ENCODE results near the gene RGS7. TPM values are rescaled to one million over a fixed set of nuclear protein-coding genes. Genes with fewer than 3 reads are reported as not detected.

RGS7 gene
- total RNA-seq, 1 donor from 2014 or later, result 2.5 TPM

GRCh38 chr1:240820816-240821215 lies 536.2 kb downstream of the RGS7 start:
- H3K4me1 Mint-ChIP-seq (ENCODE audit: unreplicated experiment), result no peaks in the 10 kb centered on the region
- TF ChIP-seq CTCF (conservative IDR thresholded peaks at IDR 0.05), result no peak
- no peak overlapping the region for H3K27ac Mint-ChIP-seq
- no peak for DNase-seq (ENCODE audit: extremely low spot score, unreplicated experiment)
- H3K36me3 Mint-ChIP-seq, result no peaks in the 10 kb centered on the region
- H3K9me3 Mint-ChIP-seq, result peaks cover 6% of the 10 kb centered on the region
- H3K27me3 Mint-ChIP-seq, result no peaks in the 10 kb centered on the region
- no peak overlapping the region for H3K4me3 Mint-ChIP-seq

GRCh38 chr1:240816472-240816871 lies 540.5 kb downstream of the RGS7 start:
- H3K4me3 Mint-ChIP-seq, result no peak overlapping the region
- DNase-seq (ENCODE audit: extremely low spot score, unreplicated experiment), result no peak
- H3K9me3 Mint-ChIP-seq, result peaks cover 6% of the 10 kb centered on the region
- no peak for TF ChIP-seq CTCF (conservative IDR thresholded peaks at IDR 0.05)
- H3K27me3 Mint-ChIP-seq, result no peaks in the 10 kb centered on the region
- no peaks in the 10 kb centered on the region for H3K4me1 Mint-ChIP-seq (ENCODE audit: unreplicated experiment)
- no peak overlapping the region for H3K27ac Mint-ChIP-seq
- H3K36me3 Mint-ChIP-seq, result no peaks in the 10 kb centered on the region

- peaks cover 4% of the 10 kb centered on the region for H3K9me3 Mint-ChIP-seq
- no peak for TF ChIP-seq CTCF (conservative IDR thresholded peaks at IDR 0.05)
- no peaks in the 10 kb centered on the region for H3K4me1 Mint-ChIP-seq (ENCODE audit: unreplicated experiment)
- no peaks in the 10 kb centered on the region for H3K36me3 Mint-ChIP-seq
- no peak overlapping the region for H3K4me3 Mint-ChIP-seq
- H3K27me3 Mint-ChIP-seq, result no peaks in the 10 kb centered on the region
- no peak overlapping the region for H3K27ac Mint-ChIP-seq
- no peak for DNase-seq (ENCODE audit: extremely low spot score, unreplicated experiment)
These were observed 543.3 kb downstream of the RGS7 start for GRCh38 chr1:240813720-240814119.

GRCh38 chr1:240811256-240811655 lies 545.7 kb downstream of the RGS7 start:
- no peak for DNase-seq (ENCODE audit: extremely low spot score, unreplicated experiment)
- no peak for TF ChIP-seq CTCF (conservative IDR thresholded peaks at IDR 0.05)
- H3K9me3 Mint-ChIP-seq, result no peaks in the 10 kb centered on the region
- peaks cover 4% of the 10 kb centered on the region for H3K27me3 Mint-ChIP-seq
- H3K27ac Mint-ChIP-seq, result no peak overlapping the region
- no peaks in the 10 kb centered on the region for H3K36me3 Mint-ChIP-seq
- no peaks in the 10 kb centered on the region for H3K4me1 Mint-ChIP-seq (ENCODE audit: unreplicated experiment)
- no peak overlapping the region for H3K4me3 Mint-ChIP-seq

- no peak overlapping the region for H3K4me3 Mint-ChIP-seq
- H3K27ac Mint-ChIP-seq, result no peak overlapping the region
- H3K36me3 Mint-ChIP-seq, result no peaks in the 10 kb centered on the region
- no peak for DNase-seq (ENCODE audit: extremely low spot score, unreplicated experiment)
- H3K27me3 Mint-ChIP-seq, result peaks cover 4% of the 10 kb centered on the region
- no peaks in the 10 kb centered on the region for H3K4me1 Mint-ChIP-seq (ENCODE audit: unreplicated experiment)
- TF ChIP-seq CTCF (conservative IDR thresholded peaks at IDR 0.05), result no peak
- no peaks in the 10 kb centered on the region for H3K9me3 Mint-ChIP-seq
These were observed 548.6 kb downstream of the RGS7 start for GRCh38 chr1:240808381-240808780.

GRCh38 chr1:240806200-240806745 lies 550.7 kb downstream of the RGS7 start:
- Mint-ChIP-seq H3K4me3 (no peak overlapping the region), H3K4me1 (ENCODE audit: unreplicated experiment) (no peaks in the 10 kb centered on the region), H3K36me3 (no peaks in the 10 kb centered on the region), H3K27me3 (peaks cover 4% of the 10 kb centered on the region), H3K27ac (no peak overlapping the region), H3K9me3 (no peaks in the 10 kb centered on the region)
- no peak for DNase-seq (ENCODE audit: extremely low spot score, unreplicated experiment)
- no peak for TF ChIP-seq CTCF (conservative IDR thresholded peaks at IDR 0.05)
